ENCODE results near the gene SH3PXD2A.
"Not testable (repeated sequence)": the region's sequence is repeated elsewhere in the genome, so short reads cannot be mapped to it uniquely, and the experiment has no call there.

SH3PXD2A gene

DNA sequence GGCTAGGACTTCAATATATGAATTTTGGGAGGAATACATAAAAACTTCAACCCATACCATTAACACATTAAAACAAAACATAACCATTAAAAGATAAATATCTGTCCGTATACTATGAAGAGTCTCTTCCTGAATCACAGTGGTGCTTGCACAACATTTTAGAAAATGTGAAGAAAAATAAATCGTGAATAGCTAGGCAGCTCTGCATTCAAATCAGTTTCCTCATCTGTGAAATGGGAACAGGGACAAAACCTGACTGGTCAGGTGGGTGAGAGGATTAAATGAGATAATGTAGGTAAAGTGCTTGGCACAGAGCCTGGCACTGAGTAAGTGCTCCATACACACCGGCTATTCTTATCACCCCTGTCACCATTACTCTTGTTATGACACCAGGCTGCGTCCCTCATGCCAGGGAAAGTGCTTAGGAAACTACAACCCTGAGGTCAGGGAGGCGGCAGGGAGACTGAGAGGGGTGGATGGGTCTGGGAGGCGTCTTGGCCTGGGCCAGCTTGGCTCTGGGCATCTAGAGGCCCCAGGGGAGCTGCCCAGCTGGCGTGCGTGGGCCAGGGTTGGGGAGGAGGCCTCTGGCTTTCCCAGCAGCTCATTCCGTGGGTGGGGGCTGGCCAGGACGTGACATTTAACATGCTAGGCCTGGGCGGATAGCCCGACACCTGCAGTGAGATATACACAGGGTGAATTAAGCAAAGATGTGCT is 78.3 kb downstream of the SH3PXD2A start:
- no peaks in the 10 kb centered on the region for H3K9me3 ChIP-seq (ENCODE audit: control insufficient read depth, low read length)
- H3K27ac ChIP-seq, result no peak overlapping the region
- H3K36me3 ChIP-seq (ENCODE audit: control insufficient read depth, insufficient read depth, low read length), result no peaks in the 10 kb centered on the region
- TF ChIP-seq, protein P1, sequence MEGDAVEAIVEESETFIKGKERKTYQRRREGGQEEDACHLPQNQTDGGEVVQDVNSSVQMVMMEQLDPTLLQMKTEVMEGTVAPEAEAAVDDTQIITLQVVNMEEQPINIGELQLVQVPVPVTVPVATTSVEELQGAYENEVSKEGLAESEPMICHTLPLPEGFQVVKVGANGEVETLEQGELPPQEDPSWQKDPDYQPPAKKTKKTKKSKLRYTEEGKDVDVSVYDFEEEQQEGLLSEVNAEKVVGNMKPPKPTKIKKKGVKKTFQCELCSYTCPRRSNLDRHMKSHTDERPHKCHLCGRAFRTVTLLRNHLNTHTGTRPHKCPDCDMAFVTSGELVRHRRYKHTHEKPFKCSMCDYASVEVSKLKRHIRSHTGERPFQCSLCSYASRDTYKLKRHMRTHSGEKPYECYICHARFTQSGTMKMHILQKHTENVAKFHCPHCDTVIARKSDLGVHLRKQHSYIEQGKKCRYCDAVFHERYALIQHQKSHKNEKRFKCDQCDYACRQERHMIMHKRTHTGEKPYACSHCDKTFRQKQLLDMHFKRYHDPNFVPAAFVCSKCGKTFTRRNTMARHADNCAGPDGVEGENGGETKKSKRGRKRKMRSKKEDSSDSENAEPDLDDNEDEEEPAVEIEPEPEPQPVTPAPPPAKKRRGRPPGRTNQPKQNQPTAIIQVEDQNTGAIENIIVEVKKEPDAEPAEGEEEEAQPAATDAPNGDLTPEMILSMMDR (IDR thresholded peaks at IDR 0.05), result no peak
- H3K4me3 ChIP-seq (ENCODE audit: low read depth, low read length), result no peak overlapping the region
- H2AFZ ChIP-seq, result no peak overlapping the region
- no peak overlapping the region for H3K4me2 ChIP-seq (ENCODE audit: low read length)
- H3K4me1 ChIP-seq, result peaks cover 4% of the 10 kb centered on the region
- H3K9ac ChIP-seq, result no peak overlapping the region
- H3K27me3 ChIP-seq (ENCODE audit: control insufficient read depth, insufficient read depth, low read length), result no peaks in the 10 kb centered on the region
- no peaks in the 10 kb centered on the region for H3K79me2 ChIP-seq

DNA sequence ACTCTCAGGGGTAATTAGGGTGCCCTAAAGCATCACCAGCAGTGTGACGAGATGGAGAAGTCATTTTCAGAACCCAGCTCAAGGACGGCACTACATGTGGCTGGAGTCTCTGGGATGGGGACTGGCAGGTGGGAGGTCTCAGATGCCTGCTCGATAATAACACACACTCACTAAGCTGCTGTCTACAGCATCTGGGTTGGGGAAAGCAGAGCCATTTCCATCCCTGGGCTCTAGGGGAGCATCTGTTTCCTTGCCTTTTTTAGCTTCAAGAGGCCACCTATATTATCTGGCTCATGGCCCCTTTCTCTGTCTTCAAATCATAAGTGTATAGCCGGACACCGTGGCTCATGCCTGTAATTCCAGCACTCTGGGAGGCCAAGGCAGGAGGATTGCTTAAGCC is 79.6 kb downstream of the SH3PXD2A start:
- Histone ChIP-seq H3K4me2 (ENCODE audit: low read length) (no peak overlapping the region), H3K27me3 (ENCODE audit: control insufficient read depth, insufficient read depth, low read length) (no peaks in the 10 kb centered on the region), H3K36me3 (ENCODE audit: control insufficient read depth, insufficient read depth, low read length) (no peaks in the 10 kb centered on the region), H3K9me3 (ENCODE audit: control insufficient read depth, low read length) (no peaks in the 10 kb centered on the region), H3K9ac (no peak overlapping the region), H3K79me2 (no peaks in the 10 kb centered on the region), H3K4me3 (ENCODE audit: low read depth, low read length) (no peak overlapping the region), H2AFZ (no peak overlapping the region), H3K4me1 (peaks cover 8% of the 10 kb centered on the region), H3K27ac (no peak overlapping the region)
- TF ChIP-seq, protein P1 (IDR thresholded peaks at IDR 0.05), result no peak

DNA sequence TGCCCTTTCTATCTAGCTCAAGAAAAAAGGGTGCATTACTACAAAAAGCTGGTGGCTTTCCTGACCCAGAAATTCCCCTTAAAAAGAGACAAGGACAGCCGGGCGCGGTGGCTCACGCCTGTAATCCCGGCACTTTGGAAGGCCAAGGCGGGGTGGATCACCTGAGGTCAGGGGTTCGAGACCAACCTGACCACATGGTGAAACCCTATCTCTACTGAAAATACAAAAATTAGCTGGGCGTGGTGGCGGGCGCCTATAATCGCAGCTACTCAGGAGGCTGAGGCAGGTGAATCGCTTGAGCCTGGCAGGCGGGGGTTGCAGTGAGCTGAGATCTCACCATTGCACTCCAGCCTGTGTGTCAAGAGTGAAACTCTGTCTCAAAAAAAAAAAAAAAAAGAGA is 82.5 kb downstream of the SH3PXD2A start:
- H3K9ac ChIP-seq; H3K79me2 ChIP-seq; H3K4me1 ChIP-seq; H3K36me3 ChIP-seq (ENCODE audit: control insufficient read depth, insufficient read depth, low read length); H3K27me3 ChIP-seq (ENCODE audit: control insufficient read depth, insufficient read depth, low read length); H3K9me3 ChIP-seq (ENCODE audit: control insufficient read depth, low read length): not testable (repeated sequence)
- H2AFZ ChIP-seq, result peak overlapping the region; percentile 96
- H3K4me2 ChIP-seq (ENCODE audit: low read length), result peak overlapping the region; percentile 78
- peak overlapping the region; percentile 88 for H3K27ac ChIP-seq
- H3K4me3 ChIP-seq (ENCODE audit: low read depth, low read length), result peak overlapping the region; percentile 47

DNA sequence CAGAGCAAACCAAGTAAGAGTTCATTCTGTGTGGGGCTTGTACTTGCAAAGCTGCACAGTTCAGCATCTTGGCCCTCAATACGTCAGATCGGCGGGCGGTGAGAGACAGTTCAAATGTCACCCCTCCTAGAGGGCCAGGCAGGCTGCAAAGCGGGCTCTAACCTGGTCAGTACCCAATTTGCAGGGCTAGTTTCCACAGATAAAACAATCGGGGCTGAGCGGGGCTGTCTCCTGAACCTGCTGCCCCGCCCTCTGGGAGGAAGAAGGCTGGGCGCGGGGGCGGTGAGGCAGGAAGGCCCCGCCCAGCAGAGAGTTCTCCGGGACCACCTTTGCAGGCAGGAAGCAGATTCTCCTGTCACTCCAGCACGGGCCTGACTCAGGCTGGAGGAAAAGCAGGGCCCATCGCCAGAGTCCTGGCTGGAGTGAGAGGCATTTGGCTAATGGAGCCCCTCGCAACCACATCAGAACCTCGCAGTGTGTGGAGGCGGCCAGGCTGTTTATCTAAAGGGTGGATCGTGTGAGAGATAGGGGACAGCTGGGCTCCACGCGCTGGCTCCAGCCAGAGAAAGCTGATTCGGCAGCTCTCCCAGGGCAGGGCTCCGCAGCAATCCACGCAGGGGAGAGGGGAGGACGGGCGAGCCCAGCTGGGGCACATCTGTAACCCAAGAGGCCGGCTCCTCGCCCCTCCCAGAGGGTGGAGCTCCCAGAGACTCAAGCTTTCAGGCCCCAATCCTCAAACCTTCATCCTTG is 83.1 kb downstream of the SH3PXD2A start:
- Histone ChIP-seq H2AFZ (peak overlapping the region; percentile 96), H3K4me1 (peaks cover 8% of the 10 kb centered on the region), H3K9me3 (ENCODE audit: control insufficient read depth, low read length) (no peaks in the 10 kb centered on the region), H3K4me2 (ENCODE audit: low read length) (peak overlapping the region; percentile 78), H3K9ac (peak overlapping the region; percentile 43), H3K36me3 (ENCODE audit: control insufficient read depth, insufficient read depth, low read length) (no peaks in the 10 kb centered on the region), H3K79me2 (no peaks in the 10 kb centered on the region), H3K27ac (peak overlapping the region; percentile 88), H3K4me3 (ENCODE audit: low read depth, low read length) (peak overlapping the region; percentile 47), H3K27me3 (ENCODE audit: control insufficient read depth, insufficient read depth, low read length) (no peaks in the 10 kb centered on the region)
- TF ChIP-seq, protein P1 (IDR thresholded peaks at IDR 0.05), result no peak

DNA sequence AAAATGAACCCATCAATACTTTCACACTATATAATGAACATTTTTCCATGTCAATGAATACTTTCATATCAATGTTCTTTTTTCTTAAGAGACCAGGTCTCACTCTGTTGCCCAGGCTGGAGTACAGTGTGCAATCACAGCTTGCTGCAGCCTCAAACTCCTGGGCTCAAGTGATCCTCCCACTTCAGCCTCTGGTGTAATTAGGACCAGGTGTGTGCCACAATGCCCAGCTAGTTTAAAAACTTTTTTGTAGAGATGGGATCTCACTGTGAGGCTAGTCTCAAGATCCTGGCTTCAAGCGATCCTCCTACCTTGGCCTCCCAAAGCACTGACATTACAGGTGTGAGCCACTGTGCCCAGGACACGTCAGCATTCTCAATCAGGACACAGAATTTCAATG is 85.2 kb downstream of the SH3PXD2A start:
- Histone ChIP-seq H3K9me3 (ENCODE audit: control insufficient read depth, low read length) (no peaks in the 10 kb centered on the region), H2AFZ (no peak overlapping the region), H3K4me2 (ENCODE audit: low read length) (no peak overlapping the region), H3K27ac (no peak overlapping the region), H3K4me1 (peaks cover 8% of the 10 kb centered on the region), H3K9ac (no peak overlapping the region), H3K4me3 (ENCODE audit: low read depth, low read length) (no peak overlapping the region), H3K79me2 (no peaks in the 10 kb centered on the region), H3K36me3 (ENCODE audit: control insufficient read depth, insufficient read depth, low read length) (no peaks in the 10 kb centered on the region), H3K27me3 (ENCODE audit: control insufficient read depth, insufficient read depth, low read length) (no peaks in the 10 kb centered on the region)
- TF ChIP-seq, protein P1 (IDR thresholded peaks at IDR 0.05), result no peak

Data from parathyroid adenoma (tissue), 2 donors.